ENCODE results near the gene HAP1.
A peak's percentile ranks its signal among the peaks of the same experiment; 100 is the strongest.

HAP1 gene

DNA sequence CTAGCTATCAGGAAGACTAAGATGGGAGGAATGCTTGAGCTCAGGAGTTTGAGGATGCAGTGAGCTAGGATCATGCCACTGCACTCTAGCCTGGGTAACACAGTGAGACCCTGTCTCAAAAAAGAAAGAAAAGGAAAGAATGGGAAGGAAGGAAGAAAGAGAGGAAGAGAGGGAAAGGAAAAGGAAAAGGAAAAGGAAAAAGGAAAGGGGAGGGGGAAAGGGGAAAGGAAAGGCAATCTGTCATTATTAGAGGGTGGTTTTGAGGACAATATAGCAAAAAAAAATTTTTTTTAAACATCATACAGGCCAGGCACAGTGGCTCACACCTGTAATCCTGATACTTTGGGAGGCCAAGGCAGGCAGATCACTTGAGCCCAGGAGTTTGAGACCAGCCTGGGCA is 31.7 kb upstream of the HAP1 start:
- DNase-seq (ENCODE audit: low read depth in 2 of 3, low spot score in 1 of 3) = no peak

DNA sequence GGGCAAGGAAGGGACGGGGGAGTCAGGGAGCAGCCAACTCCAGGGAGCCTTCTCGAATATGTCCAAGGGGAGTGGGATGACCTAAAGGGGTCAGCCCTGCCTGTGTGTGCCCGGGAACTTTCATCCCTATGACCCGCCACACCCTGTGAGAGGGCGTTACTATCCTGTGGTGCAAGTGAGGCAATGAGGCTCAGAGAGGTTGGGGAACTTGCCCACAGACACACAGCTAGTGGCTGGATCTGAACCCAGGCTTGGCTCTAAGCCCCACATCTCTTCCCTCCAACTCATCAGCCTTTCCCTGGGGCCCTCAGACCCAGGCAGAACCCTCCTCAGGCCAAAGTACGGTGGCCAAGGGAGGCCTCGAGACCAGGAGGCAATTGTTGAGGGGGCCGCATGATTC is 28.9 kb upstream of the HAP1 start:
- no peak for DNase-seq (ENCODE audit: low read depth in 2 of 3, low spot score in 1 of 3)

DNA sequence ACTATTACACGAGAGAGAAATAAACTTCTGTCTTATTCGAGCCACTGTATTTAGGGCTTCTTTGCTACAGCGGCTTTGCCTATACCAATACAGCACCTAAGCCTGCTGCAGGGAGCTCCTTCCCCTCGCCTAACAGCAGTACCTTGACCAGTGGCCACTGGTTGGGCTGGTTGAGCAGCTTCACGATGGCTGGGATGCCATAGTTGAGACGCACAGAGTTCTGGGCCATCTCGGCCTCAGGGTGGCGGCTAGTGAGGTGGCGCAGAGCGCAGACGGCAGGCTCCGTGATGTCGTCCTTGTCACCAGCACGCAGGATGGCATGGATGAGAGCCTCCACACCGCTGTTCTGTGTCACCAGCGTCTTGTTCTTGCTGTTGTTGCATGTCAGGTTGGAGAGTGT is 28.4 kb upstream of the HAP1 start:
- no peak for DNase-seq (ENCODE audit: low read depth in 2 of 3, low spot score in 1 of 3)

DNA sequence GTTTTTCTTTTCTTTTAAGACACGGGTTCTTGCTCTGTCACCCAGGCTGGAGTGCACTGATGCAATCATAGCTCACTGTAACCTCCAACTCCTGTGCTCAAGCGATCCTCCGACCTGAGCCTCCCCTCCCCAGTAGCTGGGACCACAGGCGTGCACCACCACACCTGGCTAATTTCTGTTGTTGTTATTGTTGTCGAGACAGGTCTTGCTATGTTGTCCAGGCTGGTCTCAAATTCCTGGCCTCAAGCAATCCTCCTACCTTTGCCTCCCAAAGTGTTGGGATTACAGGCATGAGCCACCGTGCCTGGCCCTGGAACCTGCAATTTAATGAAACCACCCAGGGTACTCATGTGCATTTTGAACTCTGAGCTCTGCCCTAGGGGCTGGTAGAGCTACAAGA is 27.9 kb upstream of the HAP1 start:
- no peak for DNase-seq (ENCODE audit: low read depth in 2 of 3, low spot score in 1 of 3)

DNA sequence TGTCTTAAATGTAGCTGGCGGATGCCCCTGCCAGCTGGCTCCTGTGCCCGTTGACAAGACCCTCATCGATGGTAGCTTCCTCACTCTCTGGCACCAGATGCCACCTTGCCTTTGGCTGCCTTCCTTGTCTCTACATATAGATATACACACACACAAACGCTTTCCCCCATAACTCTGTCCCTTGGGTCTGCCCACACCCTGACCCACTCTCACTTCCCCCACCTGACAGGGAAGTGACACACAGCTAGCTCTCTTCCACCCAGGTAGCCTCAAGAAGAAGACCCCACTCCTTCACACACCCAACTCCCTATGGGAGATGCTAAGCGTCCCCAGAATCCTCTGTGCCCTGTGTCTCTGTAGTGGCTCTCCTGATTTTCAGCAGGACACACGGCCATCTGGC is 26.4 kb upstream of the HAP1 start:
- DNase-seq (ENCODE audit: low read depth in 2 of 3, low spot score in 1 of 3) = no peak

DNA sequence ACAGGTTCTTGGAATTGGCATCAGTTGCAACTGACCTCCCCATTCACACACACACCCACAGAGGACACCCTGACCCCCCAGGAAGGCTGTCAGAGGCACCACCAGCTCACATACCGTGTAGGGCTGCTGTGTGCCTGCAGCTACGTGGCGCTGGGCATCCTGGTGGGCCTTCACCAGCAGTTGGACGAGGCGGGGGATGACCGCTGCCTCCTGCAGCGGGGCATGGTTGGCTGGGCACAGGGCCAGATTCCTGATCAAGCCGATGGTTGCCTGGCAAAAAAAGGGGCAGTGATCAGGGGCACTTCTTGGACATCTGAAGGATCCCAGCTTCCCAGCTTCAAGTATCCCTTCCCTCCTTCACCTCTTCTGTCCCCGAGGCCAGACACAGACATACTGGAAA is 24.2 kb upstream of the HAP1 start:
- DNase-seq (ENCODE audit: low read depth in 2 of 3, low spot score in 1 of 3) = no peak

DNA sequence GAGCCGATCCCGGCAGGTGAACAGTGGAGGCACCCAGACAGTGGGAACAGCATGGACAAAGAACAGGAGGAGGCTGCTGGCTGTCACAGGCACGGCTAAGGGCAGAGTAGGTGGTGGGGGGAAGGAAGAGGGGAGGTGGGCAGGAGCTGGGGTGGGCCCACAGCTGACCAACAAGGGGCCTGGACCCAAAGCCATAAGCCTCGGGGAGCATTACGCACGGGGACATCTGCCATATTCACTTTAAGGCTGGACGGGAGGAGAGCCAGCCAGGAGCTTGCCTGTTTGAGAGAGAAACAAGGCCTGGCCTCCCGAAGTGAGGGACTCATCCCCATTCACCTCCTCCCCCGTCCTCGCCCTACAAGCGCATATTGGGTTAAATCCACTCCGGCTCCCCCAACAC is 19.6 kb upstream of the HAP1 start:
- DNase-seq (ENCODE audit: low read depth in 2 of 3, low spot score in 1 of 3) = no peak

DNA sequence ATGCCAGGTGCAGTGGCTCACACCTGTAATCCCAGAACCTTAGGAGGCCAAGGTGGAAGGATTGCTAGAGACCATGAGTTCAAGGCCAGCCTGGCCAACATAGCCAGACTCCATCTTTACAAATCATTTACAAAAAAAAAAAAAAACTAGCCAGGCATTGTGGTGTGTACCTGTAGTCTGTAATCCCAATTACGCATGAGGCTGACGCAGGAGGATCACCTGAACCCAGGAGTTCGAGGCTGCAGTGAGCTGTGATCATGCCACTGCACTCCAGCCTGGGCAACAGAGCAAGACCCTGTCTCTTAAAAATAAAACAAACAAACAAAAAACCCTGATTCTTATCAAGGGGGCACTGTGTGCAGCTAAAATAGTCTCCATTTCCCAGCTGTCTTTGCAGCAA is 16.8 kb upstream of the HAP1 start:
- DNase-seq (ENCODE audit: low read depth in 2 of 3, low spot score in 1 of 3) = no peak

DNA sequence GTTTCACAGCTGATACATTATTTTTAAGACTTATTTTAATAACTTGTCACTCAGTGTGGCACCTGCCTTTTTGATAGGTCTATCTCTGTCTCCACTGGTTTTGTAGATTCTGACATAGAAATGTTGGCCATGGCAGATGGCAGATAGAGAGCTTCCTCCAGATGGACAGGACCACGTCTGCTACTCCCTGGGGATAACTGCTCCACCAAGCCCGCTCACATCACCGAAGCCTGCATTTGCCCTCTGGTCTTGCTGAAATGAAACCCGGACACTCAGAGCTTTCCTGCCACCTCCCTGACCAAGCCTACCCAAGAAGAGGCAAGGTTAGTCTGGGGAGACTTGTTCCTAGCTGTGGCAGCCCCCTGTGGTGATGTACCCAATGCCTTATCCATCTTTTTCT is 16.4 kb upstream of the HAP1 start:
- no peak for DNase-seq (ENCODE audit: low read depth in 2 of 3, low spot score in 1 of 3)

DNA sequence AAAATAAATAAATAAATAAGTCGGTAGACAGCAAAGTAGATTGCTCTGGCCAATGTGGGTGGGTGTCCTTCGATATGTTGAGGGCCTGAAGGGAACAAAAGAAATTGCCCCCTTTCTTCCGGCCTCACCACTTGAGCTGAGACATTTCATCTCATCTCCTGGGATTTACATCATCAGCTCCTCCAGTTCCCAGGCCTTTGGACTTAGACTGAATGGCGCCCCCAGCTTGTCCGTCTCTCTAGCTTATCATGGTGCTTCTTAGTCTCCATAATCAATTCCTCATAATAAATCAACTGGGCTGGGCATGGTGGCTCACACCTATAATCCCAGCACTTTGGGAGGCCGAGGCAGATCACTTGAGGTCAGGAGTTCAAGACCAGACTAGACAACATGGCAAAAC is 13.8 kb upstream of the HAP1 start:
- DNase-seq (ENCODE audit: low read depth in 2 of 3, low spot score in 1 of 3) = no peak

DNA sequence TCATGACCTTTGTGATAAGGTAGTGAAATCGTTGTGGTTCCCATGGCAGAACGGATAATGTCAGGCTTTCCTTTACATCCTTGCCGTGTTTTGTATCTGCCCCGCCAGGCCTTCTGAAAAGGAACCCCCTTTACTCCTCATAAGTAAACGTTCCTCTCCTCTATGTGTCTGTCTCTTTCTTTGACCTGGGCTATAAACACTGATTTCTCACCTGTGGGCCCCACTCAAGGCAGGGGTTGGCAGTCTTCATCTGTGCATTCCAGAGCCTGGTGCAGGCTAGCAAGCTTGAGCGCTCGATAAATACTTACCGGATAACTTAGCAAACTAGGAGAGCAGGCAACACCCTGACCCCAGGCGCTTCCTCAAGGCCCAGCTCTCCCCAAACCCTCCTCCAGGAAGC is 7.3 kb upstream of the HAP1 start:
- no peak for DNase-seq (ENCODE audit: low read depth in 2 of 3, low spot score in 1 of 3)

DNA sequence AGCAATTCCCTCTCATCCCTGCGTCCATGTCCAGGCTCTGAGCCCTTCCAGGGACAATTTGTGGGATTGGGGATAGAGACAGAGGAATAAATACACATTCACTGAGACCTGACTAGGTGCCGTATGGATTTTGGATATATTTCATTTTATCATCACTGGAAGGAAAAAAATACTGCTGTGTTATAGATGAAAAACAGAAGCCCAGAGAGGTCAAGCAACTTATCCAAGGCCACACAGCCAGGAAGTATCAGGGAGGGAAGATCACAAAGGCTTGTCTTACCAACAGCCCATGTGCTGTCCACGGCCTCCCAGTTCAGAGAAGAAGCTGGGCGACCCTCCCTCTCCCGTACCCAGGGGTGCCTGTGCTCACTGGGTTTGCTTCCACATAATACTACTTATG is 6.1 kb upstream of the HAP1 start:
- DNase-seq (ENCODE audit: low read depth in 2 of 3, low spot score in 1 of 3) = no peak

DNA sequence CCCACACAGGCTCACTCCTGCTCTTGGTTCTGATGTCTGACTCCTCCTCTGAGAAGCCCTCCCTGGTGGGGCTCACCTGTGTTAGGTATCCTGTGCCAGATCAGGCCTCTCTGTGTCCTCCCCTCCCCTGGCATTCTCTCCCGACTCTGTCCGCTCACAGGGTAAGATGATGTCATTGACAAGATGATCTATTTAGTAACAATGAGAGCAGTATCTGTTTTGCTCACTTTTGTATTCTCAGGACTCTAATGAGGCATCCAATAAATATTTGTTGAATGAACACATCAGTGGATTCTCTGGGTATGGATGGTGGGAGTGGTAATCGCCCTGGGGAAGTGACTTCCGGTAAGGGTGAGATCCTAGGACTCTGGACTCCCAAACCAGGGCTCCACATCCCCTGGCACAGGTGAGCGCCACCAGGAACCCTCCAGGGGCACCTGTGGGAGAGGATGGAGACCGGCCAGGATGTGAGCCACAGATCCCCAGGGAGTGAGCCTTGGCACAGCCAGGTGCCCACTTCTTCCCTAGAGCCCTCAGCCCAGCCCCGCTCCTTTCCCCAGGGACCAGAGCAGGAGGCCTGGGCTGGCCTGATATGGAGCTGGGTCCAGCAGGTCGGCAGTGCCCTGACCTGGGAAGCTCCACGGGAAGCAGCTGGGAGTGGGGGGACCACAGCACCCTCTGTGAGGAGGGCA is 5.4 kb upstream of the HAP1 start:
- no peak for DNase-seq (ENCODE audit: low read depth in 2 of 3, low spot score in 1 of 3)

DNA sequence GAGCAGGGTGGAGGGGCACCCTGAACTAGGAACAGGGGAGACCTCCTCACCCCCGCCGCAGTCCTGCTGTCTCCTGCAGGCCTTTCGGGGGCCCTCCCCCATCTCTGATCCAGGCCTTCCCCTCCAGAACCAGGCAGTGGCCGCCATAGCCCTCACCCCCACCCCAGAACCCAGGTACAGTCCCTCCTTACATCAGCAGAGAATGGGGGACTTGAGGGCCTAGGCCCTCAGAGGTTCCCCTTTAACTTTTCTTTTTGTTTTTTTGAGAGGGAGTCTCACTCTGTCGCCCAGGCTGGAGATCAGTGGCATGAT is 4.3 kb upstream of the HAP1 start:
- no peak for DNase-seq (ENCODE audit: low read depth in 2 of 3, low spot score in 1 of 3)

DNA sequence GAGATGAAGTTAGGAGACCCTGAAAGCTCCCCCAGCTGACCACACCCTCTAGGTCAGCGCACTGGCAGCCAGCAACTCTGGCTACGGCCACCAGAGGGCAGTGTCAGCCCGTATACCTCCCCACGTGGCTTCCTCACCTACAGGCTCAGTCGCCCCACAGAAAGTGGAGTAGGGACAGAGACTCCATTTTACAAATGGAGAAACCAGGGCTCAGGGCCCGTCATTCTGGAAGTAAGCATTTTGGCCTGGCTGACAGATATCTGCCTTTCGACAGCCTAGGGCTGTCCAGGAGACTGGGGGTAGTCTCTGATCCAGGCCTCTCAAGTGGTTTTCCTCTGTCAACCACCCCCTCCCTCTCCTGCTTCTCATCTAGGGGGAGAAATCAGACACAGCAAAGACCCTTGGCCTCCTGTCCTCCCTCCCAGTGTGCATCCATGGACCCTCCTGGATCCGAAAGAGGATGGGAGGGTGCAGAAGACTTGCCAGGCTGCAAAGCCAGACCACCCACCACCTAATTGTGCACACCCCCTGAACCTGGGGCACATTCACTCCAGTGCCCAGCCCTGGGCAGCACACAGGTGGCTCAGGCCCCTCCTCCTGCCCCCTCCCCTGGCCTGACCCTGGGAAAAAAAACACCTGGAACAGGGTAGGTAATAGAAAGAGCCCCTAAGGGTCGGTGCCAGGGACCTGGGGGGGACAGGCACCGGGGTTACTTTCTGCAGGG is 3.8 kb upstream of the HAP1 start:
- peak; percentile 70 to 77 (median 73) for DNase-seq (ENCODE audit: low read depth in 2 of 3, low spot score in 1 of 3)

DNA sequence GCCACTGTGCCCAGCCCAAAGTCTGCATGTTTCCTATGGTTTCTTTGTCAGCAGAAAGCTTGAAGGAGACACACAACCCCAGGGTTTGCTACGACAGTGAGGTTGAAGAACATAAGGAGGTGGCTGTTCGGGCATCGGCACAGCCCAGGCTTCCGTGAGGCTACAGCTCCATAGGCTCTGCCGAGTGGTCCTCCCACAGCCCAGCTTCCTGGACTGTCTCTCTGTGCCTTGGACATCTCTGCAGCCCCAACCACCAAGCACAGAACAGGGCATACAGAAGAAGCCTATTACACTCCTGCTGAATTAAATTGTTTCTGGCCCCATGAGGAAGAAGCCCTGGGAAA is 3.2 kb upstream of the HAP1 start:
- DNase-seq (ENCODE audit: low read depth in 2 of 3, low spot score in 1 of 3) = no peak

DNA sequence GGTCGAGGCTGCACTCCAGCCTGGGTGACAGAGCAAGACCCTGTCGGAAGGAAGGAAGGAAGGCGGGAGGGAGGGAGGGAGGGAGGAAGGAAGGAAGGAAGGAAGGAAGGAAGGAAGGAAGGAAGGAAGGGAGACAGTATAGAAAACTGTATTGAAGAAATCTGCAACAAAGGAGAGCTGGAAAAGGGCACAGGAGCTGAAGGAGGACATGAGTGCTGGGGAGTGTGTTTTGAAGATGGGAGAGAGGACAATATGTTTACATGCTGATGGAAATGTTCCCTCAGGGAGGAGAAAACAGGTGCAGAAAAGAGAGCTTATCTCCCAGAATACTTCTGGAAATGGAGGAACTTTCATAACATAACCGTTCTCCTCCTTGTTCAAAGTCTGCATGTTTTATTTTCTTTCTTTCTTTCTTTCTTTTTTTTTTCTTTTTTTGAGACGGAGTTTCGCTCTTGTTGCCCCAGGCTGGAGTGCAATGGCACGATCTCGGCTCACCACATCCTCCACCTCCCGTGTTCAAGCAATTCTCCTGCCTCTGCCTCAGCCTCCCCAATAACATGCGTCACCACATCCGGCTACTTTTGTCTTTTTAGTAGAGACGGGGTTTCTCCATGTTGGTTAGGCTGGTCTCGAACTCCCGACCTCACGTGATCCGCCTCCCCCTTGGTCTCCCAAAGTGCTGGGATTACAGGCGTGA is 2.7 kb upstream of the HAP1 start:
- DNase-seq (ENCODE audit: low read depth in 2 of 3, low spot score in 1 of 3) = no peak

DNA sequence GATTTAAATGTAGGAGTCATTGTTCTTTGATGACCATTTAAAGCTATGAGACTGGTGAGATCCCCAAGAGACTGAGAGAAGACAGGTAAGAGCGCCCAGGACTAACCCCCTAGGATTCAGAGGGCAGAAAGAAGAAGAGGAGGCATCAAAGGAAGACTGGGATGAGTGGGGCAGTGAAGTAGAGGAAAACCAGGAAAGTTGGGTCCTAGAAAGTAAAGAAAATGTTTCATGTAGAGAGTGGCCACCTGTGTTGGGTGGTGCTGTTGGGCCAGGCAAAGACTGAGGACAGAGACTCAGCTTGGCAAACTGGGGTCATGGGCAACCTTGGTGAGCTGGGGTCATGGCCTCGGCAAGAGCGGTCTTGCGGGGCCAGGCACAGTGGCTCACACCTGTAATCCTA is 1.3 kb upstream of the HAP1 start:
- DNase-seq (ENCODE audit: low read depth in 2 of 3, low spot score in 1 of 3) = no peak

DNA sequence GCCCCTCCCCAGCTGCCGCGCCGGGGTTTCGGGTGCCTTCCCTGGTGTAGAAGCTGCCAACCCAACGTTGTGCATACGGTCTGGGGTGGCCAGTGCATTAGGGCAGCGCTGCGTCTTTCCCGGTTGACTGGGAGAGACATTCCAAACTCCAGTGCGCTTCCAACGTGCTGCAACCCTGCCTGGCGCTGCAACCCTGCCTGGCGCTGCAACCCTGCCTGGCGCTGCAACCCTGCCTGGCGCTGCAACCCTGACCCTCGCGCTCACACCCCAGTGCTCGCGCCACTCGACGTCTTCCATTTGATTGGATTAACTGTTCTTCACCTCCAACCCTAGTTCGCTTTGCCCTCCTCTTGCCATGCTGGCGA is 488 bp upstream of the HAP1 start:
- no peak for DNase-seq (ENCODE audit: low read depth in 2 of 3, low spot score in 1 of 3)

DNA sequence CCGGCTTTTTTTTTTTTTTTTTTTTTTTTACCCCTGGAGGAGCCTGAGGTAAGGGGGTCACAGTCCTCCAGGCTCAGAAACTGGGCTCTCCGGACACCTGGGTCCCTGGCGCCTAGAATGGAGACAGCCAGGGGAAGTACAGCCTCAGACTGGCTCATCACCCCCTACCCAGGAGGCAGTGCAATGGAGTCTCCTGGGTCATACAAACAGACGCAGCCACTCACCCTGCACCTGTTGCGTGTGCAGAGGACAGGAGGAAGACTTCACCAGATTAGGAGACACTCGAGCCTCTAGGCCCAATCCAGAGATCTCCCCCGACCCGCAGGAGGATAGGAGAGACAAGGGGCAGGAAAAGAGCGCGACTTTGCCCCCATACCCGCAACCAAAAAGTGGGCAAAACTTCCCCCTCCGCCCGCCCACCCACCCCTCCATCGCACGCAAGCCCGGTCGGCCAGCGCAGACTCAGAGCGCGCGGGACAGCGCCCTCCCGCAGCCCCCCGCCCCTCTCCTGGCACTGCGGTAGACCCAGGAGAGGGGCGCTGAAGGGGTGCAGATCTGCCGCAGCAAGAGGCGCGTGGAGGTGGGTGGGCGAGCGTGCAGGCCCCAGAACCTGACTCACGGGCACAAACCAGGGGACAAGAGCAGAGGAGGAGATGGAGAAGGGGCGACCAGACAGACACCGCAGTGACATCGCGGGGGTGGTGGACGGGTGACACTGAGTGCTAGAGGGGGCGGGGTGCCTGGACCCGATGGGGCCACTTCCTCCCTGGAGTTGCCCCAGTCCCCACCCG is 900 bp downstream of the HAP1 start:
- DNase-seq (ENCODE audit: low read depth in 2 of 3, low spot score in 1 of 3) = no peak

DNA sequence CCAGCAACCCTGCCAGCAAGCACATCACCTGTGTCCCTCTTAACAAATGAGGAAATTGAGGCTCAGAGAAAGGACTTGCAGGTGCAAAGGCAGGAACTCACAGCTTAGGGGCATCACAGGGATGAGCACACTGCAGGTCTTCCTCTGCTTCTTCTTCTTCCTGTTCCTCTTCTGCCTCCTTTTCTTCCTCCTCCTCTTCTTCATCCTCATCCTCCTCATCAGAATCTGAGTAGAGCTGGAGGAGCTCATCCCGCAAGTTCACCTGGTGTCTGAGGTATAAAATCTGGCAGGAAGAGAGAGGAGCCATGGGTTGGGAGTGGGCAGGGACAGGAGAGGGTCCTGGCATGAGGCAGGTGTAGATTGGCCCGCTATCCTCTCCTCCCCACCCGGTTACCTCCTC is 2.6 kb downstream of the HAP1 start:
- no peak for DNase-seq (ENCODE audit: low read depth in 2 of 3, low spot score in 1 of 3)

DNA sequence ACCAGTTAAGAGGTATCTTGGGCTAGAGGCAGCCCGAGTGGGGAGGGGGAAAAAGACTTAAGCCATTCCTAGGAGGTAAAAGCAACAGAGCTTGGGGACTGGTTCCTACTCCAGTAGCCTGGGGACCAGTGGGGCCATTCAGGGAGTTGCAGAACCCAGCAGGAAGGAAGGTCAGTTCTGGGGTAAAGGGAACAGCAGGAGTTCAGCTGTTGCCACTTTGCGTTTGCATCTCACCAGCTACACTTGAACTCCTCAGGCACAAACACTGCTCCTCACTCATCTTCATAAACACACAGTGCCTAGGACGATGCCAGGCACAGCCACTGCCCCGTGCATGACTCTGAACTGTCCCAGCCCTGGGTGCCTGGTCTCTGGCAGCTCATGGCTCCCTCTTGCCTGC is 4.0 kb downstream of the HAP1 start:
- DNase-seq (ENCODE audit: low read depth in 2 of 3, low spot score in 1 of 3) = no peak

All from stimulated activated CD4-positive, alpha-beta T cell treated with anti-CD3 and anti-CD28 coated beads, Interleukin-12 subunit alpha, Interleukin-12 subunit beta, amount 100 ng/mL, for 48 hours (primary cell).